Astrocyte (in vitro differentiated cells and primary cell): Measurements from ENCODE around the gene SNRNP25. TPM values are rescaled to one million over a fixed set of nuclear protein-coding genes. Genes with fewer than 3 reads are reported as not detected.

Source experiments
- DNase-seq: peaks from one replicate; pipeline ENCODE4 v3.0.0-alpha.2; 2010; ENCODE audit warnings: low read depth
- FAIRE-seq: peaks from 2 replicates; lab custom pipeline; 2011; peaks lifted over from hg19 to GRCh38; lab: Jason Lieb, UNC
- H2AFZ ChIP-seq: 2 replicates; pipeline ENCODE4 v1.6.0; 2012; ENCODE audit warnings: low read depth, low read length, inconsistent platforms
- H3K27ac ChIP-seq: 2 replicates; pipeline ENCODE4 v1.5.1; 2011; ENCODE audit warnings: low read depth, low read length, inconsistent platforms
- H3K27me3 ChIP-seq: 2 replicates; pipeline ENCODE4 v1.6.0; 2011; ENCODE audit warnings: low read length, inconsistent platforms; ENCODE audit not compliant: insufficient read depth
- H3K36me3 ChIP-seq: 2 replicates; pipeline ENCODE4 v1.5.1; 2011; ENCODE audit warnings: low read length, inconsistent platforms; ENCODE audit not compliant: insufficient read depth
- H3K4me1 ChIP-seq: 2 replicates; pipeline ENCODE4 v1.5.1; 2011; ENCODE audit warnings: low read length, inconsistent platforms; ENCODE audit not compliant: insufficient read depth
- H3K4me2 ChIP-seq: 2 replicates; pipeline ENCODE4 v1.6.0; 2012; ENCODE audit warnings: low read length, inconsistent platforms
- H3K4me3 ChIP-seq: 2 replicates; pipeline ENCODE4 v1.5.1; 2011; ENCODE audit warnings: low read depth, mild to moderate bottlenecking, low read length, inconsistent platforms; ENCODE audit not compliant: insufficient read depth
- H3K79me2 ChIP-seq: 2 replicates; pipeline ENCODE4 v1.6.0; 2012; ENCODE audit warnings: mild to moderate bottlenecking, low read length, inconsistent platforms; ENCODE audit not compliant: insufficient read depth
- H3K9ac ChIP-seq: 2 replicates; pipeline ENCODE4 v1.6.0; 2012; ENCODE audit warnings: mild to moderate bottlenecking, low read length, inconsistent platforms
- H3K9me3 ChIP-seq: 2 replicates; pipeline ENCODE4 v1.5.1; 2012; ENCODE audit warnings: low read depth, mild to moderate bottlenecking, low read length, inconsistent platforms; ENCODE audit not compliant: insufficient read depth
- H4K20me1 ChIP-seq: 2 replicates; pipeline ENCODE4 v1.6.0; 2012; ENCODE audit warnings: low read length, inconsistent platforms; ENCODE audit not compliant: insufficient read depth
- H3K27ac Mint-ChIP-seq: one replicate; pipeline ENCODE4 v1.8.0; 2021; ENCODE audit warnings: mild to moderate bottlenecking, mixed read lengths; ENCODE audit not compliant: unreplicated experiment
- H3K27me3 Mint-ChIP-seq: one replicate; pipeline ENCODE4 v1.8.0; 2021; ENCODE audit warnings: low read depth, mixed read lengths; ENCODE audit not compliant: unreplicated experiment
- H3K36me3 Mint-ChIP-seq: one replicate; pipeline ENCODE4 v1.8.0; 2021; ENCODE audit warnings: low read depth, mixed read lengths; ENCODE audit not compliant: unreplicated experiment
- H3K4me1 Mint-ChIP-seq: one replicate; pipeline ENCODE4 v1.8.0; 2021; ENCODE audit warnings: low read depth, mixed read lengths; ENCODE audit not compliant: unreplicated experiment
- H3K4me3 Mint-ChIP-seq: one replicate; pipeline ENCODE4 v1.8.0; 2021; ENCODE audit warnings: mild to moderate bottlenecking, moderate library complexity, mixed read lengths; ENCODE audit not compliant: unreplicated experiment
- H3K9me3 Mint-ChIP-seq: one replicate; pipeline ENCODE4 v1.8.0; 2021; ENCODE audit warnings: mild to moderate bottlenecking, mixed read lengths; ENCODE audit not compliant: unreplicated experiment
- EZH2 ChIP-seq: IDR thresholded peaks from 2 replicates; pipeline ENCODE4 v1.6.1; 2012; ENCODE audit warnings: mild to moderate bottlenecking, low read length, inconsistent platforms; ENCODE audit not compliant: insufficient read depth
- total RNA-seq: library from RNA; stranded (reverse); gene quantifications from 2 replicates; pipeline ENCODE4 v1.2.1, GENCODE V29; 2021
- TF ChIP-seq, protein P1 (sequence below): IDR thresholded peaks from 2 replicates; pipeline ENCODE4 v1.5.1; 2011; ENCODE audit warnings: low read depth, mild to moderate bottlenecking, inconsistent platforms, low read length, moderate library complexity; ENCODE audit not compliant: insufficient read depth

Gene SNRNP25
- total RNA-seq, 1 donor from 2014 or later: 34.1 TPM

GRCh38 chr16:89391-90302, 36.0 kb downstream of the SNRNP25 start:
- H3K4me1 ChIP-seq: peaks cover 20% of the 10 kb centered on the region
- H3K9me3 ChIP-seq: no peaks in the 10 kb centered on the region
- FAIRE-seq (no peak), DNase-seq (no peak)
- no peak overlapping the region for H2AFZ ChIP-seq
- H3K27ac ChIP-seq: no peak overlapping the region
- H3K9me3 Mint-ChIP-seq: no peaks in the 10 kb centered on the region
- peaks cover 73% of the 10 kb centered on the region for H4K20me1 ChIP-seq
- TF ChIP-seq, protein P1, sequence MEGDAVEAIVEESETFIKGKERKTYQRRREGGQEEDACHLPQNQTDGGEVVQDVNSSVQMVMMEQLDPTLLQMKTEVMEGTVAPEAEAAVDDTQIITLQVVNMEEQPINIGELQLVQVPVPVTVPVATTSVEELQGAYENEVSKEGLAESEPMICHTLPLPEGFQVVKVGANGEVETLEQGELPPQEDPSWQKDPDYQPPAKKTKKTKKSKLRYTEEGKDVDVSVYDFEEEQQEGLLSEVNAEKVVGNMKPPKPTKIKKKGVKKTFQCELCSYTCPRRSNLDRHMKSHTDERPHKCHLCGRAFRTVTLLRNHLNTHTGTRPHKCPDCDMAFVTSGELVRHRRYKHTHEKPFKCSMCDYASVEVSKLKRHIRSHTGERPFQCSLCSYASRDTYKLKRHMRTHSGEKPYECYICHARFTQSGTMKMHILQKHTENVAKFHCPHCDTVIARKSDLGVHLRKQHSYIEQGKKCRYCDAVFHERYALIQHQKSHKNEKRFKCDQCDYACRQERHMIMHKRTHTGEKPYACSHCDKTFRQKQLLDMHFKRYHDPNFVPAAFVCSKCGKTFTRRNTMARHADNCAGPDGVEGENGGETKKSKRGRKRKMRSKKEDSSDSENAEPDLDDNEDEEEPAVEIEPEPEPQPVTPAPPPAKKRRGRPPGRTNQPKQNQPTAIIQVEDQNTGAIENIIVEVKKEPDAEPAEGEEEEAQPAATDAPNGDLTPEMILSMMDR: no peak
- no peaks in the 10 kb centered on the region for H3K27me3 Mint-ChIP-seq
- peaks cover 2% of the 10 kb centered on the region for H3K36me3 ChIP-seq
- peaks cover 13% of the 10 kb centered on the region for H3K79me2 ChIP-seq
- H3K27ac Mint-ChIP-seq: no peak overlapping the region
- no peak overlapping the region for H3K4me3 Mint-ChIP-seq
- no peak overlapping the region for H3K4me2 ChIP-seq
- H3K9ac ChIP-seq: no peak overlapping the region
- no peaks in the 10 kb centered on the region for H3K27me3 ChIP-seq
- peaks cover 8% of the 10 kb centered on the region for H3K4me1 Mint-ChIP-seq
- peaks cover 11% of the 10 kb centered on the region for H3K36me3 Mint-ChIP-seq
- H3K4me3 ChIP-seq: no peak overlapping the region

DNA sequence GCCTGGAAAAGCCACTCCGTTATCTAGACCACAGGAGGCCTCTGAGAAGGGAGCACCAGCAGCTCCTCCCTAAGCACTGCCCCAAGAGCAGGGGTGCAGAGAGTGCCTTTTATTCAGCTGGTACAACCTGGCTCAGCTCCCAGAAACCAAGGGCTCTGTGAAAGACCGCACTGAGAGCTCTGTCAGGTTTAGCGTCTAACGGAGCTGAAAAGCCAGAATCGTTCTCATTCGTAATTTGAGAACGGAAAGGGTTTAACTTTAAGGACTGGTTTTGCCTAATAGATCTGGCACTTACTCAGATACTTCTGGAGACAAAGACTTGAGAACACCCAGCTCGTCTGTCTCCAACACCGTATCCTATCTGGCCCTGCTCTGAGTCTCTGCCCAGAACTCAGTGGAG, 37.9 kb downstream of the SNRNP25 start:
- peaks cover 2% of the 10 kb centered on the region for H3K4me1 Mint-ChIP-seq
- Histone ChIP-seq H3K4me2 (no peak overlapping the region), H3K9me3 (no peaks in the 10 kb centered on the region), H3K79me2 (peaks cover 5% of the 10 kb centered on the region), H2AFZ (no peak overlapping the region), H3K4me3 (no peak overlapping the region), H3K9ac (no peak overlapping the region), H3K4me1 (peaks cover 5% of the 10 kb centered on the region), H3K36me3 (peaks cover 2% of the 10 kb centered on the region), H4K20me1 (peaks cover 65% of the 10 kb centered on the region), H3K27me3 (no peaks in the 10 kb centered on the region), H3K27ac (no peak overlapping the region)
- no peak for DNase-seq
- H3K4me3 Mint-ChIP-seq: no peak overlapping the region
- TF ChIP-seq, protein P1: no peak
- TF ChIP-seq EZH2: no peak
- no peak overlapping the region for H3K27ac Mint-ChIP-seq
- H3K27me3 Mint-ChIP-seq: no peaks in the 10 kb centered on the region
- peaks cover 11% of the 10 kb centered on the region for H3K36me3 Mint-ChIP-seq
- no peak for FAIRE-seq
- no peaks in the 10 kb centered on the region for H3K9me3 Mint-ChIP-seq
